Central memory CD8-positive, alpha-beta T cell (primary cell): ENCODE data around the gene SLITRK6.

Source experiments
- ATAC-seq: fragments of 150-1000 bp; cut with Tn5 transposase; replicated peaks from 2 replicates; pipeline ENCODE4 v1.10.0; 2022; ENCODE audit warnings: mild to moderate bottlenecking, moderate FRiP score, moderate number of reproducible peaks; ENCODE audit not compliant: poor library complexity, severe bottlenecking; ENCODE audit errors: extremely low read depth
- DNase-seq, 2 donors: peaks; one replicate each; pipeline ENCODE4 v3.0.0; 2021; ENCODE audit warnings: low spot score in 2 of 2
- H3K27ac Mint-ChIP-seq: one replicate; pipeline ENCODE4 v1.8.0; 2022; ENCODE audit warnings: low read depth, mild to moderate bottlenecking, moderate library complexity, mixed read lengths
- H3K27me3 Mint-ChIP-seq: one replicate; pipeline ENCODE4 v1.8.0; 2022; ENCODE audit warnings: mixed read lengths
- H3K36me3 Mint-ChIP-seq: one replicate; pipeline ENCODE4 v1.8.0; 2022; ENCODE audit warnings: mild to moderate bottlenecking, moderate library complexity, mixed read lengths; ENCODE audit not compliant: insufficient read depth
- H3K4me1 Mint-ChIP-seq: one replicate; pipeline ENCODE4 v1.8.0; 2022; ENCODE audit warnings: mixed read lengths
- H3K4me3 Mint-ChIP-seq: one replicate; pipeline ENCODE4 v1.8.0; 2022; ENCODE audit warnings: mild to moderate bottlenecking, moderate library complexity, mixed read lengths
- H3K9me3 Mint-ChIP-seq: one replicate; pipeline ENCODE4 v1.8.0; 2022; ENCODE audit warnings: mixed read lengths

SLITRK6 gene

GRCh38 chr13:85799097-85799582, at the start of gene SLITRK6:
SLITRK6 (minus strand) TSS chr13:85799419; CDS start chr13:85796508, 2,911 bp downstream.
- no peak for DNase-seq
- Mint-ChIP-seq H3K4me1 (no peaks in the 10 kb centered on the region), H3K27ac (no peak within 1 kb of the TSS), H3K4me3 (no peak within 1 kb of the TSS), H3K27me3 (no peaks in the 10 kb centered on the region), H3K9me3 (peaks cover 12% of the 10 kb centered on the region), H3K36me3 (no peaks in the 10 kb centered on the region)
- ATAC-seq = no peak

- H3K36me3 Mint-ChIP-seq = no peaks in the 10 kb centered on the region
- no peak for DNase-seq
- no peaks in the 10 kb centered on the region for H3K27me3 Mint-ChIP-seq
- H3K9me3 Mint-ChIP-seq = peaks cover 17% of the 10 kb centered on the region
- ATAC-seq = no peak
- no peaks in the 10 kb centered on the region for H3K4me1 Mint-ChIP-seq
- no peak overlapping the region for H3K27ac Mint-ChIP-seq
- no peak overlapping the region for H3K4me3 Mint-ChIP-seq
Observed at GRCh38 chr13:85847012-85847411, 47.8 kb upstream of the SLITRK6 start.

GRCh38 chr13:85841427-85841826, 42.2 kb upstream of the SLITRK6 start:
- no peaks in the 10 kb centered on the region for H3K36me3 Mint-ChIP-seq
- no peak overlapping the region for H3K4me3 Mint-ChIP-seq
- no peaks in the 10 kb centered on the region for H3K9me3 Mint-ChIP-seq
- H3K27ac Mint-ChIP-seq = no peak overlapping the region
- no peaks in the 10 kb centered on the region for H3K27me3 Mint-ChIP-seq
- no peak for ATAC-seq
- no peak for DNase-seq
- H3K4me1 Mint-ChIP-seq = no peaks in the 10 kb centered on the region

- Mint-ChIP-seq H3K27ac (no peak overlapping the region), H3K27me3 (no peaks in the 10 kb centered on the region), H3K9me3 (no peaks in the 10 kb centered on the region), H3K36me3 (no peaks in the 10 kb centered on the region), H3K4me3 (no peak overlapping the region), H3K4me1 (no peaks in the 10 kb centered on the region)
- DNase-seq (no peak), ATAC-seq (no peak)
Observed at GRCh38 chr13:85833921-85834320, 34.7 kb upstream of the SLITRK6 start.

GRCh38 chr13:85828094-85828684, 29.0 kb upstream of the SLITRK6 start:
- H3K9me3 Mint-ChIP-seq = no peaks in the 10 kb centered on the region
- H3K27ac Mint-ChIP-seq = no peak overlapping the region
- no peaks in the 10 kb centered on the region for H3K27me3 Mint-ChIP-seq
- ATAC-seq (no peak), DNase-seq (no peak)
- no peak overlapping the region for H3K4me3 Mint-ChIP-seq
- no peaks in the 10 kb centered on the region for H3K36me3 Mint-ChIP-seq
- no peaks in the 10 kb centered on the region for H3K4me1 Mint-ChIP-seq

GRCh38 chr13:85825454-85825853, 26.2 kb upstream of the SLITRK6 start:
- DNase-seq (no peak), ATAC-seq (no peak)
- no peak overlapping the region for H3K27ac Mint-ChIP-seq
- no peak overlapping the region for H3K4me3 Mint-ChIP-seq
- H3K36me3 Mint-ChIP-seq = no peaks in the 10 kb centered on the region
- H3K4me1 Mint-ChIP-seq = no peaks in the 10 kb centered on the region
- H3K27me3 Mint-ChIP-seq = no peaks in the 10 kb centered on the region
- H3K9me3 Mint-ChIP-seq = peaks cover 12% of the 10 kb centered on the region

- Mint-ChIP-seq H3K4me3 (no peak overlapping the region), H3K27me3 (no peaks in the 10 kb centered on the region), H3K9me3 (peaks cover 12% of the 10 kb centered on the region), H3K4me1 (no peaks in the 10 kb centered on the region), H3K36me3 (no peaks in the 10 kb centered on the region), H3K27ac (no peak overlapping the region)
- no peak for ATAC-seq
- no peak for DNase-seq
Observed at GRCh38 chr13:85823832-85824231, 24.6 kb upstream of the SLITRK6 start.

- DNase-seq (no peak), ATAC-seq (no peak)
- Mint-ChIP-seq H3K4me1 (no peaks in the 10 kb centered on the region), H3K36me3 (no peaks in the 10 kb centered on the region), H3K27me3 (no peaks in the 10 kb centered on the region), H3K9me3 (peaks cover 12% of the 10 kb centered on the region), H3K27ac (no peak overlapping the region), H3K4me3 (no peak overlapping the region)
Observed at GRCh38 chr13:85819513-85819912, 20.3 kb upstream of the SLITRK6 start.

GRCh38 chr13:85816413-85816812, 17.2 kb upstream of the SLITRK6 start:
- no peak overlapping the region for H3K27ac Mint-ChIP-seq
- H3K4me3 Mint-ChIP-seq = no peak overlapping the region
- H3K4me1 Mint-ChIP-seq = no peaks in the 10 kb centered on the region
- H3K9me3 Mint-ChIP-seq = no peaks in the 10 kb centered on the region
- H3K36me3 Mint-ChIP-seq = no peaks in the 10 kb centered on the region
- DNase-seq = no peak
- ATAC-seq = no peak
- H3K27me3 Mint-ChIP-seq = no peaks in the 10 kb centered on the region

- Mint-ChIP-seq H3K27me3 (no peaks in the 10 kb centered on the region), H3K4me3 (no peak overlapping the region), H3K36me3 (no peaks in the 10 kb centered on the region), H3K27ac (no peak overlapping the region), H3K4me1 (no peaks in the 10 kb centered on the region), H3K9me3 (no peaks in the 10 kb centered on the region)
- ATAC-seq = no peak
- no peak for DNase-seq
Observed at GRCh38 chr13:85812282-85812681, 13.1 kb upstream of the SLITRK6 start.

- Mint-ChIP-seq H3K9me3 (no peaks in the 10 kb centered on the region), H3K36me3 (no peaks in the 10 kb centered on the region), H3K27ac (no peak overlapping the region), H3K27me3 (no peaks in the 10 kb centered on the region), H3K4me3 (no peak overlapping the region), H3K4me1 (no peaks in the 10 kb centered on the region)
- ATAC-seq (no peak), DNase-seq (no peak)
Observed at GRCh38 chr13:85808811-85809210, 9.6 kb upstream of the SLITRK6 start.

- Mint-ChIP-seq H3K36me3 (no peaks in the 10 kb centered on the region), H3K4me1 (no peaks in the 10 kb centered on the region), H3K9me3 (no peaks in the 10 kb centered on the region), H3K27me3 (no peaks in the 10 kb centered on the region), H3K4me3 (no peak overlapping the region), H3K27ac (no peak overlapping the region)
- no peak for ATAC-seq
- no peak for DNase-seq
Observed at GRCh38 chr13:85806553-85807175, 7.4 kb upstream of the SLITRK6 start.

- Mint-ChIP-seq H3K9me3 (peaks cover 18% of the 10 kb centered on the region), H3K27ac (no peak overlapping the region)
Observed at GRCh38 chr13:85798556-85798955, 663 bp downstream of the SLITRK6 start.

More at GRCh38 chr13:85798556-85798955, 663 bp downstream of the SLITRK6 start:
- no peaks in the 10 kb centered on the region for H3K36me3 Mint-ChIP-seq
- H3K4me3 Mint-ChIP-seq = no peak overlapping the region
- no peaks in the 10 kb centered on the region for H3K4me1 Mint-ChIP-seq
- H3K27me3 Mint-ChIP-seq = no peaks in the 10 kb centered on the region
- DNase-seq (no peak), ATAC-seq (no peak)
